GM21360 (cell line): ENCODE results near the gene GHRL.

Source experiments
- ATAC-seq: cut with Tn5 transposase; IDR thresholded peaks from one replicate; pipeline ENCODE4 v1.9.1; 2021; ENCODE audit warnings: mild to moderate bottlenecking, moderate library complexity; ENCODE audit not compliant: unreplicated experiment

GHRL gene

GRCh38 chr3:10248184-10248983 is 44.4 kb downstream of the GHRL start, which contains the start of gene TATDN2:
TATDN2 (plus strand) TSS chr3:10248459; CDS start chr3:10249201, 742 bp downstream.
- peak; percentile 94 for ATAC-seq

- ATAC-seq, result no peak
Observed at GRCh38 chr3:10247679-10248183, 45.0 kb downstream of the GHRL start.

- no peak for ATAC-seq
Observed at GRCh38 chr3:10245081-10245712, 47.5 kb downstream of the GHRL start.

- ATAC-seq, result no peak
Observed at GRCh38 chr3:10244009-10244408, 48.7 kb downstream of the GHRL start.

- ATAC-seq, result no peak
Observed at GRCh38 chr3:10242182-10243065, 50.3 kb downstream of the GHRL start.

- ATAC-seq, result no peak
Observed at GRCh38 chr3:10240799-10241198, 51.9 kb downstream of the GHRL start.

GRCh38 chr3:10238345-10239183 is 54.2 kb downstream of the GHRL start:
- ATAC-seq, result no peak
